ENCODE measurements around the gene EPHA4. TPM values are rescaled to one million over a fixed set of nuclear protein-coding genes. Genes with fewer than 3 reads are reported as not detected.

EPHA4 gene
- polyA plus RNA-seq, 3 donors: 0.72 to 10.1 (median 3.7) TPM

GRCh38 chr2:221492636-221493035 lies 79.5 kb downstream of the EPHA4 start:
- no peak overlapping the region for H3K27ac ChIP-seq (ENCODE audit: low read depth, low read length)
- 79 to 81% (median 80%) methylated on average over 4 of the region's 4 CpGs for WGBS, 3 donors

DNA sequence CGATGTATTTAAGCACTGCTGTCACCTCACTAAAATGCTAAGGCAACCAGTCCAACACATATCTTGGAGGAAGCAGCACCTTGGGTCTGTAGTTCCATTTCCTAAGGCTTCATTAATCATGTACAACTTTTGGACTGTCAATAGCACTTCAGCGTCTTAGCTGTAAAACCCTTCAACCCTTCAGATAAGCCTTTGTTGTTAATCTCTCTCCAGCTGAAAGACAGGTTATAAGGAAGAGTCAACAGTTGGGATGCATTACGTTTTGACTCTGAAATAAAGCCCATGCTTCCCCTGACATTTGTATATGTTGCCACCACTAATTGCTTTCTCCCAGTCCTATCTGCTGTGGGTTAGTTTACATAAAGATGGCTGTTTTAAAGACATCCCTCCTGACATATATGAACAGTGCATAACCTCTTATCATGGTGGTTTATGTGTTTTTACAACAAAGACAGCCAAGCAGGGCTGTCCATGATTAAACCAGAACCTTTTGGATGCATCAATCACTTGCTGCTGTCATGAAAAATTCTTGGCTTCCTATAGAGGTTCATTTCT lies 81.5 kb downstream of the EPHA4 start:
- H3K27ac ChIP-seq (ENCODE audit: low read depth, low read length): no peak overlapping the region
- WGBS, 3 donors: 38 to 58% (median 54%) methylated on average over 3 of the region's 3 CpGs

DNA sequence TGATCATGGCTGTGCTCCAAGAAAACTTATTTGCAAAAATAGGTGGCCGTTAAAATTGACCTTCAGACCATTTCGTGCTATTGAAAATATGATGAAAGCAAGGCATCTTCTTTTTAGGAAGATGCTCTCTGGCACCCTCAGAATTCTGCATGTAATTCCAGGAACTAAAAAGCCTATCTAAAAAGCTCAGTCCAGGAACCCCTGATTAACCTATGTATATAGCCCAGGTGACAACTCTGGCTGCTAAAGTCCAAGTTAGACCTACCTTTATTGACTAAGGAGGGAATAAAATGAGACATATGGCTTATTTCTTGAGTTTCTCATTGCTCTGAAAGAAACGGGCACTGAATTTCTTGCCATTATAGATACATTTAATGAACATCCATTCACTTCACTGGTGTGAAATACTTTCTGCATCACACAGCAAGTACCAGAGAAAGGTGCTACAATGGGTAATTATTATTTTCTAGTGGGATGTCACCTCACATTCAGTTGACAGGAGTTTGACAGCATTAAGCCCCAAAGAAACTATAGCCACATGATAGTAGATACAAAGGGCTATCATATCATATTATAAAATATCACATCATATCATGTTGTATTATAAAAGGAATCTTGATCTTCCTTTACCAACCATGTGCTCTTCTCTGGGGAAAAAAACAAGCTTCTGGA lies 83.8 kb downstream of the EPHA4 start:
- H3K27ac ChIP-seq (ENCODE audit: low read depth, low read length): no peak overlapping the region
- 72 to 91% (median 82%) methylated on average over 3 of the region's 3 CpGs for WGBS, 3 donors

DNA sequence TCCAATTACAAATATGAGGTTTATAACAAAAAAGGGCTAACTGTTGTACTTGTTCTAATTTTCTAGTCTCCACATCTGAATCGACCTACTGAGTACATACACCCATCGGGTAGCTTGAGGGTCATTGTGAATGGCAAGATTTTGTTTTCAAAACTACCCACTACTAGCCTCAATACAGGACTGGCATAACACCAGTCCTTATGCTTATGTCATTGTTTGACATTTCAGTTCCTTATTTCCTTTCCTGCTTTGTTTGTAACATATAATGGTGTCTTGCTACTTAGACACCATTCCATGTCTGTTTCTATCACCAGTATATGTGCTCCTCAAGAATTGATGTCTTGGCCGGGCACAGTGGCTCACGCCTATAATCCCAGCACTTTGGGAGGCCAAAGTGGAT lies 86.0 kb downstream of the EPHA4 start:
- H3K27ac ChIP-seq (ENCODE audit: low read depth, low read length): no peak overlapping the region
- WGBS, 3 donors: 85 to 97% (median 96%) methylated on average over 4 of the region's 4 CpGs

GRCh38 chr2:221485503-221485870 lies 86.6 kb downstream of the EPHA4 start:
- 89 to 95% (median 94%) methylated on average over 5 of the region's 5 CpGs for WGBS, 3 donors
- H3K27ac ChIP-seq (ENCODE audit: low read depth, low read length): no peak overlapping the region

- WGBS, 3 donors: 86 to 94% (median 92%) methylated on average over 8 of the region's 8 CpGs
- H3K27ac ChIP-seq (ENCODE audit: low read depth, low read length): no peak overlapping the region
These were observed 87.2 kb downstream of the EPHA4 start for GRCh38 chr2:221484761-221485502.

DNA sequence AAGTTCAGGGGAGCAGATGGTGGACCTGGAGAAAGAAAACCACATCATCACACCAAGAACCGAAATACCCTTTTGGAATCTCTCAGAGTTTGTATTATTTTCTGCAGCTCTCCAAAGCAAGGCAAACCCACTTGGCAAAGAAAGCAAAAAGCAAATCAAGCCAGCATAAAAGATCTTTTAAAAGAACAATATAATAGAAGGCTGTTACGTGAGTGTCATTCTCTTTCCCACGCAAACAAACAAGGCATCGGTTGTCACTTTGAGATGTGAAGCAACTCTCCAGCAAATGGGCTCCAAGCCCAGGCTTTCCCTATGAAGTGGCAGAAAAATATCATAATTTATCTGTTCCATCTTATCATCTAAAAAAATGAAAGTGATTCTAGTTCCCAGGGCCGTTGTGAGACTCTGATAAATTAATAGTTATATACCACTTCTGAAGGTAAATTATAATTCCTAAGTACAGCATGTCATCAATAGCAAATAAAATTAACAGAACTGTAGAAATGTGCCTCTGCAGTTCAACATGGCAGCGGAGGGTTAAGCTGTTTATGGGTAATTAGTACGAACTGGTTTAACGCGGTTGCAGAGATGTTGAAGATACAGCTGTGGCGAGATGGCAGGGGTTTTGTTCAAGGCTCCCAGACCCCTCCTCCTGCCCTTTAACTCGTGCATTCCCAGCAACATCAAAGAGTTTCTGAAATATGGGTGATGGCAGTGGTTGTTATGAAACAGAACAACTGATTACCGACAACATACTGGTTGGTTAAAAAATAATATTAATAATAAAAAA lies 89.2 kb downstream of the EPHA4 start:
- WGBS, 3 donors: 46 to 71% (median 65%) methylated on average over 12 of the region's 12 CpGs

DNA sequence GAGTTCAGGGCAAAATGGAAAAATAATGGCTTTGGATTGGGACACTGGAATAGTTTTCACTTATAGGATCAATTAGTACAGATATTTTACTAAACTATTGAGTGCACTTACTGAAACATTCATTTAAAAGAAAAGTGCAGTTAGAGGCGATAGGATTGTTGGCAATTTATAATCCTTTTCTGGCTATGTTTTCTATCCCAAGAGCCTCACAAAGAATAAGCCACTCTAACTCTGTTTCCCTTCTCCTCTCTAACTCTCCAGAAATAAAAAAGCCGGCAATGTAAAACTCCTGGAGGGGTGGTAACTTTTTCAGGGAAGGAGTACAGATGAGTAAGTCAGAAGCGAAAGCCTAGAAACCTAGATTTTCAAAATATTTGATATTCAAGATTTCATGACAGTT lies 91.3 kb downstream of the EPHA4 start:
- no peak overlapping the region for H3K27ac ChIP-seq (ENCODE audit: low read depth, low read length)
- WGBS, 3 donors: 82 to 90% (median 84%) methylated on average over 3 of the region's 3 CpGs

More for the DNA sequence above, 89.2 kb downstream of the EPHA4 start:
- H3K27ac ChIP-seq (ENCODE audit: low read depth, low read length): no peak overlapping the region

DNA sequence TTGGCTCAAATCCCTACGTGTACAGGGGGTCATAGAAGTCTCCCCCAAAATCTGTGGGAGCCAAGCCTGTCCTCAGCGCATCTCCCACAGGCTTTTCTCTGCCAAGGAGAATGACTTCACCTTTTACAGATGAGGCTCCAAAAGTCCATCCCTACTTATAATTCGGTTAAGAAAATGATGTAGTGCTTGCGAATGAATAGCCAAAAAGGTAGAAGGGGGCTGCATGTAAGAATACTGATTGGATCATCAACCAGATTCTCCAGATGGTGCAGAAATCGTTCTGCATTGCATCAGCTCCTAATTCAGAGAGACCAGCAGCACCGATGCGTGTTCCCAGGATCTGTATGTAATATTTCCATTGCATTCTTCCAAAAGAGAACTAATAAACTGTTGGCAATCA lies 91.9 kb downstream of the EPHA4 start:
- 60 to 74% (median 70%) methylated on average over 7 of the region's 7 CpGs for WGBS, 3 donors

DNA sequence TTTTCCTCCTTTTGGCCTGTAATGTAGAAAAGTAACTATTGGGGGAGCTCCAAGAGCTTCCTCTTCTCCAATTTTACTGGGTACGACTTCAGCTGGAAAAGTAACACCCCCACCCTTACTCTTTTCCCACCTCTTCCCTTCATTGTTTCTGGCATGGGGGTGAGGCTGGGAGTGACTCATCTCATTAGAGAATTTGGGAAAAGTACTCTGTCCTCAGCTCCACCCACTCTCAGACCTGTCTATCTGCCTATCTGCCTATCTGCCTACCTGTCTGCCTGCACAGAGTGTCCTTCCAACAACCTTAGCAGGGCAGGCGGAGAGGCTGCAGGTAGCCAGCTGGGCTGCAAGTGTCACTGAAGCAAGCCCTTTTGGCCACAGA lies 93.6 kb downstream of the EPHA4 start:
- no peak overlapping the region for H3K27ac ChIP-seq (ENCODE audit: low read depth, low read length)

More for the DNA sequence above, 91.9 kb downstream of the EPHA4 start:
- H3K27ac ChIP-seq (ENCODE audit: low read depth, low read length): no peak overlapping the region

DNA sequence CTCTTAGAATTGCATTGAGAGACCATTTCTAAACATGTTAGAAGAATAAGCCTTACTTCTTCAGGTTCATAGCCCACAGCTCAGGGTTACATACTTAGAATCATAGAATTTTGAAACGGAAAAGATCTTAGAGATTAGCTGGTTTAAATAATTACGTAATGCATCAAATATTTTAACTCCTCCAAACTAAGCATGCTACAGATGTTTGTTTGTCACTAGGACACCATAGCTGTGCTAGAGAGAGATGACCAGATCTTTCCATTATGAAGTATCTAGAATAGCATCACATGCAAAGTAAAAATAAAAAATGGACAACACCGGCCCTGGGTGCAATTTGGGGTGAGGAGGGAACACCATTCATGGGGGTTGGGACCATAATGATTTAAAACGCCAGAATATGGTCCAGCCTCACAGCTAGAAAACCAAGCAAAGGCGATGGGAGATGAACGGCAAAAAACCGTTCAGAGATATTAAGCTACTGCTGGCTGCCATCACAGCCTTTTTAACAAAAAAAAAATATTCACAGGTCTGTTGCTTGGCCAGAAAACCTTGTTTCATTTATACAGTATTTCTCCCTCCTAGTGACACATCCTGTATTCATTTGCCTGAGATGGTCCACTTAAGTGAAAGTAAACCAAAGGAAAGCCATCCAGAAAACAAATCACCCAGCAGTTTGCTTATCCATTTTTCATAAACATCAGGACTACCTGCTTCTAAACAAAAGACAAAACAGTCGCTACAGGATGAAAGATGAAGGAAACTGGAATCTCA lies 94.2 kb downstream of the EPHA4 start:
- H3K27ac ChIP-seq (ENCODE audit: low read depth, low read length): no peak overlapping the region
- 77 to 85% (median 80%) methylated on average over 8 of the region's 8 CpGs for WGBS, 3 donors

More for the DNA sequence above, 93.6 kb downstream of the EPHA4 start:
- 57 to 58% (median 57%) methylated on average over 2 of the region's 2 CpGs for WGBS, 3 donors

GRCh38 chr2:221476195-221476594 lies 95.9 kb downstream of the EPHA4 start:
- WGBS, 3 donors: 85 to 100% (median 94%) methylated on average over 1 of the region's 1 CpG
- H3K27ac ChIP-seq (ENCODE audit: low read depth, low read length): no peak overlapping the region

DNA sequence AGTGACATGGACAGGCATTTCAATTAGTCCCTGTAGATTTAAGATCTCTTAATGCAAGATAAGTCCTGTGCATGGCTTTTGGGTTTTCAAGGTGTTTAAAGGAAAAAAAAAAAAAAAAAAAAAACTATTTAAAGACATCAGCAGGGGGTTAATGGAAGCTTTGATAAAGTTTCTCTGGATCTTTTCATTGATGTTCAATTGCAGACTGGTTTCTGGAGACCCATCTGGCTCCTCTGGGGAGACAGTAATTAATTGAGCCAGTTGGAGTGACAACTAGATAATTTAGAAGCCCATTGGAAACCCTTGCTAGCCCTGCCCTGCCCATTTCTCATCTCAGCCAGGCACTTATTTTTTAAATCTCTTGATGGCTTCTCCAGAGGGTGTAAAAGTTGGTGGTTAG lies 98.7 kb downstream of the EPHA4 start:
- H3K27ac ChIP-seq (ENCODE audit: low read depth, low read length): no peak overlapping the region

GRCh38 chr2:221468317-221468716 lies 103.8 kb downstream of the EPHA4 start:
- no peak overlapping the region for H3K27ac ChIP-seq (ENCODE audit: low read depth, low read length)
- WGBS, 3 donors: 52 to 73% (median 67%) methylated on average over 2 of the region's 2 CpGs

DNA sequence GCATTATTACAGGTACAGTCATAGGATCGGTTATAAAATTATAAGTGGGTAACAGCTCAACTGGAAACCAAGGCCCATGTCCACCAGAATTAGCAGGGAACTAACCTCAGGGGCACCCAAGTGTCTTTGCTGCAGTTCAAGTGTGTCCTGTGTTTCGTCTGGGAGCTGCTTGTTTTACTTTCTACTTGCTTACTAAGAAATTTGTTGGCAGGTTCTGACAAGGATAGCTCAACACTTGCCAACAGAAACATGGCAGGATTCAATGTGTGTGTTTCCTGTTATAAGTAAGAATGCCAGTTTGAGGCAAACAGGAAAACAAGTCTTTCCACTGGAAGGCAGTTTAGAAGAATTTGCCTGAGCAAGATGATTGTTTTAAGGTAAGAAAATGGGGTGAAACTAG lies 104.5 kb downstream of the EPHA4 start:
- no peak overlapping the region for H3K27ac ChIP-seq (ENCODE audit: low read depth, low read length)
- WGBS, 3 donors: 67 to 70% (median 69%) methylated on average over 2 of the region's 2 CpGs

DNA sequence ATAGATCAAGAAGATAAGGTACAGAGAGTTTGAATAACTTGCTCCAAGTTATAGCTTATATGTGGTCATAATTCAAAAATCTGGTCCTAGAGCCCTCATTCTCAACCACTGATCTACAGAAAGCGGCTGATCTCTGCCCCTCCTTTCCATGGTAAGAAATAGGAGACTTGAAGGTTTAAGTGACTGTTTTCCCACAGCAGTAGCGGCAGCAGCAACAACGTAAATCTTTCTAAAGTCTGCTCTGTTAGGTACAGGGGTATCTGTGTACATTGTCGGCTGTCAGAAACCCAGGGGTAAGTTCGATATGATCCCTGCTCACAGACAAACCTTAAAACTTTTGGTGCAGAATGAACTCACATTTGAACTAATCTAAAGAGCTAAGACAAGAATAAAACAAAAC lies 105.4 kb downstream of the EPHA4 start:
- no peak overlapping the region for H3K27ac ChIP-seq (ENCODE audit: low read depth, low read length)
- WGBS, 3 donors: 86 to 94% (median 92%) methylated on average over 5 of the region's 5 CpGs

DNA sequence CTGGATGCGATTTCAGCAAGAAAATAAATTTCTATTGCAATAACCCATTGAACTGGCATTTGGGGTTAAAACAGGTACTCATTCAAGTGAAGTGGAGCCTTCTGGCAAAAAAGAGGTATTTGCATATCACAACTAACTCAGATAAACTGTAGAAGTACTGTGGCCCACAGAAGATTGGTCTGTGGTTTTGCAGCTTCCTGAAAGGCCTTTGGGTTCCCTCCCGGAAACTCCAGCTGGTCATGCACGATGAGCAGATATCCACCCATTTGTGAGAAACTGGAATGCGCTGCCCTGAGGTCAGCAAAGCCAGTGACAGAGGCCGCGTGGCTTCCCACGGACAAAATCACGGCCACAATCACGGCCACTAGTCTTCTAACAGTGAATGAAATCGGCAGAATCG lies 106.3 kb downstream of the EPHA4 start:
- 54 to 86% (median 72%) methylated on average over 11 of the region's 11 CpGs for WGBS, 3 donors
- no peak overlapping the region for H3K27ac ChIP-seq (ENCODE audit: low read depth, low read length)

- 86 to 89% (median 88%) methylated on average over 2 of the region's 2 CpGs for WGBS, 3 donors
These were observed 107.1 kb downstream of the EPHA4 start for GRCh38 chr2:221464971-221465370.

More at GRCh38 chr2:221464971-221465370, 107.1 kb downstream of the EPHA4 start:
- H3K27ac ChIP-seq (ENCODE audit: low read depth, low read length): no peak overlapping the region
